ENCODE results near the gene C1QTNF1.

DNA sequence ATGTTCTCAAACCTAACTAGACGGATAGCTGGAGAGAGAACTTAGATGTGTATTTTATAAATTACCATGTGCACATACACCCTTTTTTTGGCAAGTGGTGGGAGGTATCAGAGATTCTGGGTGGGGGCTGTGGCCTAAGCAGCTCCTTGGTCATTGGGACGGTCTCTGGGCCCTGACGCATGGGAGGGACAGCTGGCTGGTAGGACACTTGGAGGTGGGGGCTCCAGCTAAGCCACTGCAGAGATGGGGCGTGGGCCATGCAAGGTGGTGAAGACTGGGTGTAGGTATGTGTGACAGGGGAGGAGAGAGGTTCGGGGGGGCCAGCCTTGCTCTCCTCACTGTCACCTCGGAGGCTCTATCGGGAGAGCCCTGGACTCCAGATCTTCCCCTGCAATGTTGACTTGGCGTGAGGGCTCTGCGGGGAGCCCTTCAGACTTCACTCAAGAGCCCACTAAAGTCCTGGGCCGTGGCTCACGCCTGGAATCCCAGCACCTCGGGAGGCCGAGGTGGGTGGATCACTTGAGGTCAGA is 17.1 kb downstream of the C1QTNF1 start:
- no peak for TF ChIP-seq EZH2 (IDR thresholded peaks at IDR 0.05; ENCODE audit: borderline replicate concordance)
- TF ChIP-seq, protein P1, sequence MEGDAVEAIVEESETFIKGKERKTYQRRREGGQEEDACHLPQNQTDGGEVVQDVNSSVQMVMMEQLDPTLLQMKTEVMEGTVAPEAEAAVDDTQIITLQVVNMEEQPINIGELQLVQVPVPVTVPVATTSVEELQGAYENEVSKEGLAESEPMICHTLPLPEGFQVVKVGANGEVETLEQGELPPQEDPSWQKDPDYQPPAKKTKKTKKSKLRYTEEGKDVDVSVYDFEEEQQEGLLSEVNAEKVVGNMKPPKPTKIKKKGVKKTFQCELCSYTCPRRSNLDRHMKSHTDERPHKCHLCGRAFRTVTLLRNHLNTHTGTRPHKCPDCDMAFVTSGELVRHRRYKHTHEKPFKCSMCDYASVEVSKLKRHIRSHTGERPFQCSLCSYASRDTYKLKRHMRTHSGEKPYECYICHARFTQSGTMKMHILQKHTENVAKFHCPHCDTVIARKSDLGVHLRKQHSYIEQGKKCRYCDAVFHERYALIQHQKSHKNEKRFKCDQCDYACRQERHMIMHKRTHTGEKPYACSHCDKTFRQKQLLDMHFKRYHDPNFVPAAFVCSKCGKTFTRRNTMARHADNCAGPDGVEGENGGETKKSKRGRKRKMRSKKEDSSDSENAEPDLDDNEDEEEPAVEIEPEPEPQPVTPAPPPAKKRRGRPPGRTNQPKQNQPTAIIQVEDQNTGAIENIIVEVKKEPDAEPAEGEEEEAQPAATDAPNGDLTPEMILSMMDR (IDR thresholded peaks at IDR 0.05; ENCODE audit: poor library complexity), result no peak
- no peak for TF ChIP-seq EZH2phosphoT487 (IDR thresholded peaks at IDR 0.05; ENCODE audit: low read depth, severe bottlenecking, unreplicated experiment)

Data from hepatocyte (in vitro differentiated cells).